Neural progenitor cell (in vitro differentiated cells): Measurements from ENCODE around the gene BTN2A1.

ENCODE experiments used
- CTCF ChIP-seq: fragments of 200-600 bp; sonication (generic); IDR thresholded peaks from 2 replicates; pipeline ENCODE4 v1.5.1; 2017; ENCODE audit warnings: antibody characterized with exemption, mild to moderate bottlenecking
- EZH2 ChIP-seq: fragments of 200-600 bp; sonication (generic); IDR thresholded peaks from 2 replicates; pipeline ENCODE4 v1.6.1; 2017; ENCODE audit warnings: antibody characterized with exemption, mild to moderate bottlenecking, moderate library complexity
- EZH2phosphoT487 ChIP-seq: fragments of 200-600 bp; sonication (generic); IDR thresholded peaks from 2 replicates; pipeline ENCODE4 v1.6.1; 2017; ENCODE audit warnings: antibody characterized with exemption

DNA sequence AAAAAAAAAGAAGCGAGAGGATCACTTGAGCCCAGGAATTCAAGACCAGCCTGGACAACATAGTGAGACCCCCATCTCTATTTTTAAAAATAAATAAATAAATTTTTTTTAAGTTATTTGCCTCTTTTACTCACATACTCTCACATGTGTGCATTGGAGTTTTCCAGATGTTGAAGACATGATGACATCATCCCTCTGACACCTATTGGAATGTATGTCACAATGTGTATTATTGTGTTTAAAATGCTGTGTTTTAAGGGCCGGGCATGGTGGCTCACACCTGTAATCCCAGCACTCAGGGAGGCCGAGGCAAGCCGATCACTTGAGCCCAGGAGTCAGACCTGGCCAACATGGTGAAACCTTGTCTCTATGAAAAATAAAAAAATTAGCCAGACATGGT, 24.6 kb downstream of the BTN2A1 start:
- TF ChIP-seq CTCF (no peak), EZH2 (no peak), EZH2phosphoT487 (no peak)
